HCT116 (cell line): ENCODE measurements around the gene PHF21B.

ENCODE experiments used
- CEBPB ChIP-seq: IDR thresholded peaks from 2 replicates; pipeline ENCODE4 v1.6.1; 2012; ENCODE audit warnings: low read depth
- CTCF ChIP-seq, 3 experiments: fragments of 200-600 bp in 1 of 3; sonication (generic) in 1 of 3; IDR thresholded peaks in 2 of 3; conservative IDR thresholded peaks in 1 of 3; 2 replicates each; pipeline ENCODE4 v1.5.1; 2012 to 2017; ENCODE audit warnings: low read depth in 2 of 3, low read length in 2 of 3, antibody characterized with exemption in 1 of 3, borderline replicate concordance in 1 of 3, control low read depth in 1 of 3, mild to moderate bottlenecking in 1 of 3, mixed read lengths in 1 of 3, mixed run types in 1 of 3, moderate library complexity in 1 of 3; ENCODE audit not compliant: insufficient read depth in 1 of 3
- EZH2 ChIP-seq: fragments of 200-600 bp; sonication (generic); IDR thresholded peaks from 2 replicates; pipeline ENCODE4 v1.6.1; 2017; ENCODE audit warnings: antibody characterized with exemption, mixed run types
- POLR2AphosphoS5 ChIP-seq: IDR thresholded peaks from 2 replicates; pipeline ENCODE4 v1.6.1; 2011; ENCODE audit warnings: mild to moderate bottlenecking, low read depth, low read length, moderate library complexity
- SP1 ChIP-seq: IDR thresholded peaks from 2 replicates; pipeline ENCODE4 v1.6.1; 2012; ENCODE audit warnings: low read depth
- SRF ChIP-seq: IDR thresholded peaks from 2 replicates; pipeline ENCODE4 v1.6.1; 2012; ENCODE audit warnings: low read depth
- YY1 ChIP-seq: IDR thresholded peaks from 2 replicates; pipeline ENCODE4 v1.6.1; 2011; ENCODE audit warnings: low read length, low read depth, moderate library complexity, mild to moderate bottlenecking; ENCODE audit not compliant: insufficient replicate concordance; ENCODE audit errors: extremely low read depth
- ZFX ChIP-seq: fragments of 450-650 bp; IDR thresholded peaks from 2 replicates; pipeline ENCODE4 v1.6.1; 2017
- TF ChIP-seq, protein P1 (sequence below): IDR thresholded peaks from 2 replicates; pipeline ENCODE4 v1.6.1; 2012
- TF ChIP-seq, protein P2 (sequence below): IDR thresholded peaks from 2 replicates; pipeline ENCODE4 v1.6.1; 2012

GRCh38 chr22:44930016-44930710, 79.6 kb downstream of the PHF21B start:
- TF ChIP-seq SP1 (no peak), YY1 (no peak), SRF (no peak), POLR2AphosphoS5 (no peak), CTCF (IDR thresholded peaks at IDR 0.05 in 2 of 3, conservative IDR thresholded peaks at IDR 0.05 in 1 of 3; ENCODE audit: borderline replicate concordance in 1 of 3, insufficient read depth in 1 of 3, low read depth in 2 of 3, low read length in 2 of 3) (no peak), EZH2 (no peak), CEBPB (no peak), ZFX (no peak)
- TF ChIP-seq, protein P1, sequence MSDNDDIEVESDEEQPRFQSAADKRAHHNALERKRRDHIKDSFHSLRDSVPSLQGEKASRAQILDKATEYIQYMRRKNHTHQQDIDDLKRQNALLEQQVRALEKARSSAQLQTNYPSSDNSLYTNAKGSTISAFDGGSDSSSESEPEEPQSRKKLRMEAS: no peak
- TF ChIP-seq, protein P2, sequence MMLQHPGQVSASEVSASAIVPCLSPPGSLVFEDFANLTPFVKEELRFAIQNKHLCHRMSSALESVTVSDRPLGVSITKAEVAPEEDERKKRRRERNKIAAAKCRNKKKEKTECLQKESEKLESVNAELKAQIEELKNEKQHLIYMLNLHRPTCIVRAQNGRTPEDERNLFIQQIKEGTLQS: no peak
